ENCODE data around the gene MICAL2. TPM values are rescaled to one million over a fixed set of nuclear protein-coding genes. Genes with fewer than 3 reads are reported as not detected.

MICAL2 gene
- total RNA-seq, 3 donors from 2014 or later: 263 to 384 (median 312) TPM

DNA sequence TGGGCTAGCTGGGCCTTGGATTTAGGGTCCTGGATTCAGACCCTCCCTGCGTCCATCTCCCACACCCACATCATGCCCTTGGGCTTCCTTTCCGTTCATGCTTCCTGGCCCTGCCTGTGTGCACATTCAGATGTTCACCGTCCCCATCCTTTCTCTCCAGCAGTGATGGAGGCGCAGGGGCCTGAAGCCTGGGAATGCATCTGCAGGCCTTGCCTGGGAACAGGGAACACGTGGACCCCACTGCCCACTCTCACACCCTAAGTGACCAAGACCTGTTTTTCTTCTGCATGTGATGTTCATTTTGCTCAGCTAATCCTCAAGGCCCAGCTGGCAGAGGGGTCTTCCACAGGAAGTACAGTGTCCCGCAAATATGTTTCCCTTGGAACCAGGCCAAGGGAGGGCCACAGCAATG is 175.4 kb downstream of the MICAL2 start:
- intact Hi-C loops (cut with DNase I, micrococcal nuclease): no loop called here
- Histone ChIP-seq H3K9me3 (no peaks in the 10 kb centered on the region), H3K36me3 (ENCODE audit: low read depth) (no peaks in the 10 kb centered on the region), H3K4me3 (no peak overlapping the region), H3K4me1 (ENCODE audit: low read depth) (peaks cover 5% of the 10 kb centered on the region)
- ATAC-seq (no peak), DNase-seq (no peak)
- TF ChIP-seq, protein P1, sequence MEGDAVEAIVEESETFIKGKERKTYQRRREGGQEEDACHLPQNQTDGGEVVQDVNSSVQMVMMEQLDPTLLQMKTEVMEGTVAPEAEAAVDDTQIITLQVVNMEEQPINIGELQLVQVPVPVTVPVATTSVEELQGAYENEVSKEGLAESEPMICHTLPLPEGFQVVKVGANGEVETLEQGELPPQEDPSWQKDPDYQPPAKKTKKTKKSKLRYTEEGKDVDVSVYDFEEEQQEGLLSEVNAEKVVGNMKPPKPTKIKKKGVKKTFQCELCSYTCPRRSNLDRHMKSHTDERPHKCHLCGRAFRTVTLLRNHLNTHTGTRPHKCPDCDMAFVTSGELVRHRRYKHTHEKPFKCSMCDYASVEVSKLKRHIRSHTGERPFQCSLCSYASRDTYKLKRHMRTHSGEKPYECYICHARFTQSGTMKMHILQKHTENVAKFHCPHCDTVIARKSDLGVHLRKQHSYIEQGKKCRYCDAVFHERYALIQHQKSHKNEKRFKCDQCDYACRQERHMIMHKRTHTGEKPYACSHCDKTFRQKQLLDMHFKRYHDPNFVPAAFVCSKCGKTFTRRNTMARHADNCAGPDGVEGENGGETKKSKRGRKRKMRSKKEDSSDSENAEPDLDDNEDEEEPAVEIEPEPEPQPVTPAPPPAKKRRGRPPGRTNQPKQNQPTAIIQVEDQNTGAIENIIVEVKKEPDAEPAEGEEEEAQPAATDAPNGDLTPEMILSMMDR (IDR thresholded peaks at IDR 0.05): no peak

DNA sequence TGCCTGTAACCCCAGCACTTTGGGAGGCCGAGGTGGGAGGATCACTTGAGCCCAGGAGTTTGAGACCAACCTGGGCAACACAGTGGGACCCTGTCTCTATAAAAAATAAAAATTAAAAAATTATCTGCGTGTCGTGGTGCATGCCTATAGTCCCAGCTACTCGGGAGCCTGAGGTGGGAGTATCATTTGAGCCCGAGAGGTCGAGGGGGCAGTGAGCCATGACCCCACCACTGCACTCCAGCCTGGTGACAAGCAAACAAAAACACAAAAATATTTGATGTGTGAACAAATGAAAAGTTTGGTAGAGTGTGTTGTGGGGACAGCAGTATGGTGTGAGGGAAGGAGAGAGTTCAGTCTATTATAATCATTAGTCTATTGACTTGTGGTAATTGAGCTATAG is 176.2 kb downstream of the MICAL2 start:
- DNase-seq: no peak
- Histone ChIP-seq H3K36me3 (ENCODE audit: low read depth) (no peaks in the 10 kb centered on the region), H3K4me3 (no peak overlapping the region), H3K4me1 (ENCODE audit: low read depth) (peaks cover 4% of the 10 kb centered on the region), H3K9me3 (no peaks in the 10 kb centered on the region)
- TF ChIP-seq, protein P1 (IDR thresholded peaks at IDR 0.05): no peak
- no peak for ATAC-seq
- intact Hi-C loops (cut with DNase I, micrococcal nuclease): no loop called here

DNA sequence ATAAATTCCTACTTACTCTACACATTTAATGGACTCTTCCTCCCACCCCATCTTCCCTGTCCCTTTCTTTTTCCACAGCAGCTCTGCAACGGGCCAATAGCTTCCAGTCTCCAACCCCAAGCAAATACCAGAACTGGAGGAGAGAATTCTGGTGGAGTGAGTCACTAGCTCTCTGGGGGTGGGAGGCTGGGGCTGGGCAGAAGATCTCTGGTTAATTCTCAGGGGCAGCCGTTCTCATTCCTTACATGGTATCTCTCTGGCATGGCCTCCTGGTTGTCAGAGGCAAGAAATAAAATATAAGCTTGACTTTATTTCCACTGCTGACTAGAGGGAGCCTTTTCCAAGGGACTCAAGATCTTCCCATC is 176.6 kb downstream of the MICAL2 start:
- Histone ChIP-seq H3K36me3 (ENCODE audit: low read depth) (no peaks in the 10 kb centered on the region), H3K4me1 (ENCODE audit: low read depth) (no peaks in the 10 kb centered on the region), H3K4me3 (no peak overlapping the region), H3K9me3 (no peaks in the 10 kb centered on the region)
- ATAC-seq (peak; percentile 26), DNase-seq (no peak)
- TF ChIP-seq, protein P1 (IDR thresholded peaks at IDR 0.05): no peak
- intact Hi-C loops (cut with DNase I, micrococcal nuclease): no loop called here

- DNase-seq: peak in 1 of 3 donors; percentile 61
- H3K4me3 ChIP-seq: no peak overlapping the region
- intact Hi-C loops (cut with DNase I, micrococcal nuclease): no loop called here
- H3K9me3 ChIP-seq: no peaks in the 10 kb centered on the region
- ATAC-seq: peak; percentile 53
- no peaks in the 10 kb centered on the region for H3K36me3 ChIP-seq (ENCODE audit: low read depth)
- TF ChIP-seq, protein P1 (IDR thresholded peaks at IDR 0.05): no peak
- H3K4me1 ChIP-seq (ENCODE audit: low read depth): no peaks in the 10 kb centered on the region
Measured at GRCh38 chr11:12287374-12288211, 177.2 kb downstream of the MICAL2 start.

GRCh38 chr11:12288212-12288930 is 178.0 kb downstream of the MICAL2 start:
- Histone ChIP-seq H3K36me3 (ENCODE audit: low read depth) (no peaks in the 10 kb centered on the region), H3K4me3 (no peak overlapping the region), H3K9me3 (no peaks in the 10 kb centered on the region), H3K4me1 (ENCODE audit: low read depth) (no peaks in the 10 kb centered on the region)
- ATAC-seq (peak; percentile 77), DNase-seq (peak; percentile 73 to 84 (median 83))
- intact Hi-C loops (cut with DNase I, micrococcal nuclease): no loop called here
- TF ChIP-seq, protein P1 (IDR thresholded peaks at IDR 0.05): peak; percentile 73
